PC-3 (cell line): ENCODE data around the gene LPCAT4.

Experiments used
- CTCF ChIP-seq: fragments of 300-600 bp; sonication (generic); conservative IDR thresholded peaks from 2 replicates; pipeline ENCODE4 v1.5.1; 2017; ENCODE audit warnings: antibody characterized with exemption, low read depth, mild to moderate bottlenecking, low read length
- EZH2 ChIP-seq: fragments of 300-600 bp; sonication (generic); IDR thresholded peaks from one replicate; pipeline ENCODE4 v1.6.1; 2017; ENCODE audit warnings: antibody characterized with exemption, mild to moderate bottlenecking, low read length; ENCODE audit not compliant: unreplicated experiment

GRCh38 chr15:34359416-34359815 lies 7.6 kb downstream of the LPCAT4 start:
- no peak for TF ChIP-seq CTCF
- TF ChIP-seq EZH2, result no peak
